Amniotic stem cell (primary cell): ENCODE results near the gene MIEN1.
"Not testable (repeated sequence)": the region's sequence is repeated elsewhere in the genome, so short reads cannot be mapped to it uniquely, and the experiment has no call there.

Source experiments
- DNase-seq: peaks from one replicate; lab custom pipeline; 2025; lab: John Stamatoyannopoulos, UW

The MIEN1 gene

GRCh38 chr17:39699157-39699817, 31.0 kb downstream of the MIEN1 start:
- not testable (repeated sequence) for DNase-seq

GRCh38 chr17:39697961-39698360, 32.4 kb downstream of the MIEN1 start:
- no peak for DNase-seq

- DNase-seq = no peak
These were observed 33.6 kb downstream of the MIEN1 start for GRCh38 chr17:39696731-39697130.

GRCh38 chr17:39695089-39695474, 35.2 kb downstream of the MIEN1 start:
- DNase-seq = no peak

GRCh38 chr17:39694593-39694992, 35.7 kb downstream of the MIEN1 start:
- DNase-seq = no peak

DNA sequence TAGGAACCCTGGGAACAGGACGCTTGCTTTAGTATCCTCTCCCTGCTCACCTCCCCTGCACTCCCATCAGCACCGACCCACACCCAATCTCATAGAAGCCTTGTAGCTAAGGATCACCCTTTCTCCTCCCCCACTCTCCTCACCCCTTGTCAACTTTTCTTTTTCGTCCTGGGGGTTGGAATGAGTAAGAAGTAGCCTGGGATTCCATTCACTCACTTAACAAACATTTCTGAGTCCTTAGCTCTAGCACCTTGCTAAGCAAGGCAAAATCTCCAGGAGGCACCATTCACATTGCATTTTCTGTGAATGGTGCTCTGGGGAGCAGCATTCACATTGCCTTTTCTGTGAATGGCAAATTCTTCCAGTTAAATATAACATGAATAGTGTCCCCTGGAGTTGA, 41.4 kb downstream of the MIEN1 start:
- DNase-seq = no peak

DNA sequence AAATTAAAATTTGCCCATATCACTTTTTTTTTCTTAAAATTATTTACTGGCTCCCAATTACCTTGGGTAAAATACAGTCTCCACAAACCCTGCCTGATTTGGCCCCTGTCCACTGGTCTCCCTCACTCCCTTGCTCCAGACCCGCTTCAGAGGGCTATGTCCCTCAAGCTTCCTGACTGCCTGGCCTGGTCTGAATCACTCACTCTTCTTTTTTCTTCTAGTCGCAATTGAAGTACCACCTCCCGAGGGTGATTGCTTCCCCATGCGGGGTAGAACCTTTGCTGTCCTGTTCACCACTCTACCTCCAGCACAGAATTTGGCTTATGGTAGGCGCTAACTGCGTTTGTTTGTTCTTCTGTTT, 41.9 kb downstream of the MIEN1 start:
- DNase-seq = no peak

- DNase-seq = peak; percentile 86
These were observed 42.5 kb downstream of the MIEN1 start, which contains the start of gene PGAP3 for GRCh38 chr17:39687546-39688474. Gene PGAP3 (minus strand): TSS chr17:39688057. CDS start chr17:39688014, 43 bp downstream.

DNA sequence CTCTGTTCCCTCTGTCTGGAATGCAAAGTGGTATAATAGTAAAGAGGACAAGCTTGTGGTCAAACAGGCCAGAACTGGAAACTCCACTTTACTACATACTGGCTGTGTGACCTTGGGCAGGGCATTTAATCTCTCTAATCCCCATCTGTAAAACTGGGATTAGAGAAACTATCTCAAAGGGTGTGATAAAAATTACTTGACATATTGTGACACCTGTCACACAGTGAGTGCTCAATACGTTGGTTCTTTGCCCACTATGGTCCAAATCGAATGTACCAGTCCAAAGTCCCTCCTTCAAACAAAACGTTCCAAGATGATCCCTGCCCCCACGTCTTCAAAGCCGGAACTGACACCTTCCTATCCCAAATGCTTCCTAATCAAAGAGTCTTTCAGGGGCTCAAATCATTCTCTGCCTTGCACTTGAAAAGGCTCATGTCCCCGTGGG, 43.2 kb downstream of the MIEN1 start:
- DNase-seq = no peak

DNA sequence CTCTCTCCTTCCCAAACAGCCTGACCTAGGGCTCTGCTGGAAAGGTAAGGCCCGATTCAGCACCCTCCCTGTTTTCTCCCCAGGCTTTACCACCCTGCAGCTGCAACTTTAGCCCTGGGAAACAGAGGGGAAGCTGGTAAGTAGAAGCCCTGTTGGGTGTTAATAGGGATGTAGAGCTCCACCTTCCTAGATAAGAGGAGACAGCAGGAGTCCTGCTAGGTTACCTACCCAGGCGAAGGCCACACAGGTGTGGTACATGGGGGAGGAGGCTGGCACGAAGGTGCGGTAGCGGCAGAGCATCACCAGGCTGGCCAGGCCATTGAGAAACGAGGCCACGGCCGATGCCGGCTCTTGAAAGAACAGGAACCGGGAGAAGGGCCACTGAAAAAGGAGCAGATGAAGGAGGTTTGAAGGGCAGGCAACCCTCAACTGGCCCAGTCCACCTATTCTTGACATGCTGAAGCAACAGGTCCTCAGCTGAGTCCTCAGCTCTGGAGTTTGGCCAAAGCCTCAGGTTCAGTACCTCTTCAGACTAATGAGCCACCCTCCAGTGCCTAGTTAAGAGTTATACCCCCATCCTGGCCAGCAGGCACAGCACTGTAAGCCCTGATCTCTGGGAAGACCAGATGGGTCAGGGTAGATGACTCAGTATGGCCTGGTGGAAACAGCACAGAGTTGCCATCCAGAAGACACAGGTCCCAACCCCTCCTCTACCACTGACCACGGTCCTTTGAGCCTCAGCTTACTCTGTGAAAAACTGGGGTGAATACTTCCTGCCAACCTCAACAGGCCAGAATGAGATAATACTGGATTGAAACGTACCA, 45.8 kb downstream of the MIEN1 start:
- DNase-seq = no peak

GRCh38 chr17:39683295-39683939, 46.9 kb downstream of the MIEN1 start:
- DNase-seq = no peak

- no peak for DNase-seq
These were observed 50.7 kb downstream of the MIEN1 start for GRCh38 chr17:39679521-39680192.
